Astrocyte (in vitro differentiated cells and primary cell): Measurements from ENCODE around the gene MYH10. TPM values are rescaled to one million over a fixed set of nuclear protein-coding genes. Genes with fewer than 3 reads are reported as not detected.

Experiments
- DNase-seq: peaks from one replicate; pipeline ENCODE4 v3.0.0-alpha.2; 2010; ENCODE audit warnings: low read depth
- FAIRE-seq: peaks from 2 replicates; lab custom pipeline; 2011; peaks lifted over from hg19 to GRCh38; lab: Jason Lieb, UNC
- H2AFZ ChIP-seq: 2 replicates; pipeline ENCODE4 v1.6.0; 2012; ENCODE audit warnings: low read depth, low read length, inconsistent platforms
- H3K27ac ChIP-seq: 2 replicates; pipeline ENCODE4 v1.5.1; 2011; ENCODE audit warnings: low read depth, low read length, inconsistent platforms
- H3K27me3 ChIP-seq: 2 replicates; pipeline ENCODE4 v1.6.0; 2011; ENCODE audit warnings: low read length, inconsistent platforms; ENCODE audit not compliant: insufficient read depth
- H3K36me3 ChIP-seq: 2 replicates; pipeline ENCODE4 v1.5.1; 2011; ENCODE audit warnings: low read length, inconsistent platforms; ENCODE audit not compliant: insufficient read depth
- H3K4me1 ChIP-seq: 2 replicates; pipeline ENCODE4 v1.5.1; 2011; ENCODE audit warnings: low read length, inconsistent platforms; ENCODE audit not compliant: insufficient read depth
- H3K4me2 ChIP-seq: 2 replicates; pipeline ENCODE4 v1.6.0; 2012; ENCODE audit warnings: low read length, inconsistent platforms
- H3K4me3 ChIP-seq: 2 replicates; pipeline ENCODE4 v1.5.1; 2011; ENCODE audit warnings: low read depth, mild to moderate bottlenecking, low read length, inconsistent platforms; ENCODE audit not compliant: insufficient read depth
- H3K79me2 ChIP-seq: 2 replicates; pipeline ENCODE4 v1.6.0; 2012; ENCODE audit warnings: mild to moderate bottlenecking, low read length, inconsistent platforms; ENCODE audit not compliant: insufficient read depth
- H3K9ac ChIP-seq: 2 replicates; pipeline ENCODE4 v1.6.0; 2012; ENCODE audit warnings: mild to moderate bottlenecking, low read length, inconsistent platforms
- H3K9me3 ChIP-seq: 2 replicates; pipeline ENCODE4 v1.5.1; 2012; ENCODE audit warnings: low read depth, mild to moderate bottlenecking, low read length, inconsistent platforms; ENCODE audit not compliant: insufficient read depth
- H4K20me1 ChIP-seq: 2 replicates; pipeline ENCODE4 v1.6.0; 2012; ENCODE audit warnings: low read length, inconsistent platforms; ENCODE audit not compliant: insufficient read depth
- H3K27ac Mint-ChIP-seq: one replicate; pipeline ENCODE4 v1.8.0; 2021; ENCODE audit warnings: mild to moderate bottlenecking, mixed read lengths; ENCODE audit not compliant: unreplicated experiment
- H3K27me3 Mint-ChIP-seq: one replicate; pipeline ENCODE4 v1.8.0; 2021; ENCODE audit warnings: low read depth, mixed read lengths; ENCODE audit not compliant: unreplicated experiment
- H3K36me3 Mint-ChIP-seq: one replicate; pipeline ENCODE4 v1.8.0; 2021; ENCODE audit warnings: low read depth, mixed read lengths; ENCODE audit not compliant: unreplicated experiment
- H3K4me1 Mint-ChIP-seq: one replicate; pipeline ENCODE4 v1.8.0; 2021; ENCODE audit warnings: low read depth, mixed read lengths; ENCODE audit not compliant: unreplicated experiment
- H3K4me3 Mint-ChIP-seq: one replicate; pipeline ENCODE4 v1.8.0; 2021; ENCODE audit warnings: mild to moderate bottlenecking, moderate library complexity, mixed read lengths; ENCODE audit not compliant: unreplicated experiment
- H3K9me3 Mint-ChIP-seq: one replicate; pipeline ENCODE4 v1.8.0; 2021; ENCODE audit warnings: mild to moderate bottlenecking, mixed read lengths; ENCODE audit not compliant: unreplicated experiment
- EZH2 ChIP-seq: IDR thresholded peaks from 2 replicates; pipeline ENCODE4 v1.6.1; 2012; ENCODE audit warnings: mild to moderate bottlenecking, low read length, inconsistent platforms; ENCODE audit not compliant: insufficient read depth
- total RNA-seq: library from RNA; stranded (reverse); gene quantifications from 2 replicates; pipeline ENCODE4 v1.2.1, GENCODE V29; 2021
- TF ChIP-seq, protein P1 (sequence below): IDR thresholded peaks from 2 replicates; pipeline ENCODE4 v1.5.1; 2011; ENCODE audit warnings: low read depth, mild to moderate bottlenecking, inconsistent platforms, low read length, moderate library complexity; ENCODE audit not compliant: insufficient read depth

Gene MYH10
- total RNA-seq, 1 donor from 2014 or later = 150 TPM

GRCh38 chr17:8674344-8675305, 44.1 kb upstream of the MYH10 start:
- H3K27ac ChIP-seq = peak overlapping the region; percentile 87
- H3K4me1 ChIP-seq = peaks cover 23% of the 10 kb centered on the region
- FAIRE-seq = no peak
- Mint-ChIP-seq H3K9me3 (no peaks in the 10 kb centered on the region), H3K27ac (no peak overlapping the region), H3K36me3 (no peaks in the 10 kb centered on the region), H3K4me1 (peaks cover 7% of the 10 kb centered on the region), H3K27me3 (peaks cover 8% of the 10 kb centered on the region), H3K4me3 (no peak overlapping the region)
- no peaks in the 10 kb centered on the region for H4K20me1 ChIP-seq
- H3K4me2 ChIP-seq = peak overlapping the region; percentile 61
- TF ChIP-seq, protein P1, sequence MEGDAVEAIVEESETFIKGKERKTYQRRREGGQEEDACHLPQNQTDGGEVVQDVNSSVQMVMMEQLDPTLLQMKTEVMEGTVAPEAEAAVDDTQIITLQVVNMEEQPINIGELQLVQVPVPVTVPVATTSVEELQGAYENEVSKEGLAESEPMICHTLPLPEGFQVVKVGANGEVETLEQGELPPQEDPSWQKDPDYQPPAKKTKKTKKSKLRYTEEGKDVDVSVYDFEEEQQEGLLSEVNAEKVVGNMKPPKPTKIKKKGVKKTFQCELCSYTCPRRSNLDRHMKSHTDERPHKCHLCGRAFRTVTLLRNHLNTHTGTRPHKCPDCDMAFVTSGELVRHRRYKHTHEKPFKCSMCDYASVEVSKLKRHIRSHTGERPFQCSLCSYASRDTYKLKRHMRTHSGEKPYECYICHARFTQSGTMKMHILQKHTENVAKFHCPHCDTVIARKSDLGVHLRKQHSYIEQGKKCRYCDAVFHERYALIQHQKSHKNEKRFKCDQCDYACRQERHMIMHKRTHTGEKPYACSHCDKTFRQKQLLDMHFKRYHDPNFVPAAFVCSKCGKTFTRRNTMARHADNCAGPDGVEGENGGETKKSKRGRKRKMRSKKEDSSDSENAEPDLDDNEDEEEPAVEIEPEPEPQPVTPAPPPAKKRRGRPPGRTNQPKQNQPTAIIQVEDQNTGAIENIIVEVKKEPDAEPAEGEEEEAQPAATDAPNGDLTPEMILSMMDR = no peak
- no peak for TF ChIP-seq EZH2
- H3K27me3 ChIP-seq = no peaks in the 10 kb centered on the region
- no peaks in the 10 kb centered on the region for H3K79me2 ChIP-seq
- H3K4me3 ChIP-seq = no peak overlapping the region
- H3K9ac ChIP-seq = peak overlapping the region; percentile 70
- H2AFZ ChIP-seq = peak overlapping the region; percentile 50
- peak; percentile 75 for DNase-seq
- no peaks in the 10 kb centered on the region for H3K36me3 ChIP-seq
- peaks cover 3% of the 10 kb centered on the region for H3K9me3 ChIP-seq

- peaks cover 7% of the 10 kb centered on the region for H3K4me1 Mint-ChIP-seq
- no peaks in the 10 kb centered on the region for H3K36me3 ChIP-seq
- H3K27ac ChIP-seq = peak overlapping the region; percentile 87
- peak overlapping the region; percentile 61 for H3K4me2 ChIP-seq
- no peaks in the 10 kb centered on the region for H3K79me2 ChIP-seq
- no peak overlapping the region for H3K4me3 Mint-ChIP-seq
- H3K27me3 Mint-ChIP-seq = peaks cover 8% of the 10 kb centered on the region
- H3K4me3 ChIP-seq = no peak overlapping the region
- H4K20me1 ChIP-seq = no peaks in the 10 kb centered on the region
- no peak overlapping the region for H2AFZ ChIP-seq
- FAIRE-seq (peak; percentile 50), DNase-seq (peak; percentile 84)
- H3K27ac Mint-ChIP-seq = no peak overlapping the region
- TF ChIP-seq, protein P1 = no peak
- TF ChIP-seq EZH2 = no peak
- peaks cover 2% of the 10 kb centered on the region for H3K9me3 ChIP-seq
- H3K9me3 Mint-ChIP-seq = no peaks in the 10 kb centered on the region
- peak overlapping the region; percentile 70 for H3K9ac ChIP-seq
- H3K36me3 Mint-ChIP-seq = no peaks in the 10 kb centered on the region
- H3K4me1 ChIP-seq = peaks cover 23% of the 10 kb centered on the region
- no peaks in the 10 kb centered on the region for H3K27me3 ChIP-seq
Observed at GRCh38 chr17:8673612-8674011, 43.1 kb upstream of the MYH10 start.

DNA sequence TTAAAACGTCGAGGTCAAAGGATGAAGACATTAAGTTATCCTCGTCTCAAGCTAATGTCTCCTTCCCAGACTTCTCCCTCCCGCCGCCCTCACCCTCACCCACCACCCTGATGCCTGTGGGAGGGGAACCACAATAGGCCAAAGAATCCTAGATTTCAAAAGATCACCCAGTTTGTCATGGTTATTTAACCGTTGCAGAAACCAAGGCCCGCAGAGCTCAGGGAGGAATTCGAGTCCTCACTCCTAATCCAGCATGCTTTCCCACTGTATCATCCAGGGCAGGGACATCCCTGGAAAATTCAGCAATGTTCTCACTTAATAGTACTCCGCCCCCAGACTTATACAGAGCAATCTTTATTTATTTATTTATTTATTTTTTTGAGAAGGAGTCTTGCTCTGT, 41.8 kb upstream of the MYH10 start:
- FAIRE-seq = no peak
- no peak for DNase-seq
- H3K4me1 Mint-ChIP-seq = peaks cover 7% of the 10 kb centered on the region

More for the DNA sequence above, 41.8 kb upstream of the MYH10 start:
- Mint-ChIP-seq H3K27me3 (peaks cover 8% of the 10 kb centered on the region), H3K9me3 (no peaks in the 10 kb centered on the region), H3K36me3 (no peaks in the 10 kb centered on the region), H3K27ac (no peak overlapping the region), H3K4me3 (no peak overlapping the region)
- Histone ChIP-seq H4K20me1 (no peaks in the 10 kb centered on the region), H3K9ac (no peak overlapping the region), H2AFZ (no peak overlapping the region), H3K4me3 (no peak overlapping the region), H3K79me2 (no peaks in the 10 kb centered on the region), H3K4me2 (no peak overlapping the region), H3K9me3 (no peaks in the 10 kb centered on the region), H3K27me3 (no peaks in the 10 kb centered on the region), H3K36me3 (no peaks in the 10 kb centered on the region), H3K4me1 (peaks cover 23% of the 10 kb centered on the region), H3K27ac (no peak overlapping the region)
- TF ChIP-seq, protein P1 = no peak
- no peak for TF ChIP-seq EZH2
